Measurements from ENCODE around the gene ARPC2.
"Not testable (repeated sequence)": the region's sequence is repeated elsewhere in the genome, so short reads cannot be mapped to it uniquely, and the experiment has no call there.

The ARPC2 gene

GRCh38 chr2:218216674-218217359, at the start of gene ARPC2:
TSS of gene ARPC2 (plus strand) at chr2:218217189. CDS start at chr2:218217471, 282 bp downstream.
- peak; percentile 96 for DNase-seq (ENCODE audit: low read depth)

GRCh38 chr2:218168016-218168415, 49.0 kb upstream of the ARPC2 start:
- DNase-seq (ENCODE audit: low read depth), result peak; percentile 22

GRCh38 chr2:218168635-218169462, 48.1 kb upstream of the ARPC2 start:
- DNase-seq (ENCODE audit: low read depth), result peak; percentile 69

GRCh38 chr2:218169757-218170546, 47.0 kb upstream of the ARPC2 start:
- DNase-seq (ENCODE audit: low read depth), result peak; percentile 11

- not testable (repeated sequence) for DNase-seq (ENCODE audit: low read depth)
These were observed 45.2 kb upstream of the ARPC2 start for GRCh38 chr2:218171744-218172143.

- no peak for DNase-seq (ENCODE audit: low read depth)
These were observed 44.1 kb upstream of the ARPC2 start for GRCh38 chr2:218172845-218173244.

- no peak for DNase-seq (ENCODE audit: low read depth)
These were observed 37.2 kb upstream of the ARPC2 start for GRCh38 chr2:218179782-218180181.

GRCh38 chr2:218180467-218181114, 36.4 kb upstream of the ARPC2 start:
- DNase-seq (ENCODE audit: low read depth), result no peak

GRCh38 chr2:218184331-218184730, 32.7 kb upstream of the ARPC2 start:
- no peak for DNase-seq (ENCODE audit: low read depth)

- DNase-seq (ENCODE audit: low read depth), result peak; percentile 79
These were observed 30.6 kb upstream of the ARPC2 start for GRCh38 chr2:218186355-218186766.

GRCh38 chr2:218186876-218187275, 30.1 kb upstream of the ARPC2 start:
- DNase-seq (ENCODE audit: low read depth), result no peak

- DNase-seq (ENCODE audit: low read depth), result no peak
These were observed 29.5 kb upstream of the ARPC2 start for GRCh38 chr2:218187296-218188015.

- DNase-seq (ENCODE audit: low read depth), result no peak
These were observed 28.5 kb upstream of the ARPC2 start for GRCh38 chr2:218188528-218188927.

- no peak for DNase-seq (ENCODE audit: low read depth)
These were observed 24.0 kb upstream of the ARPC2 start for GRCh38 chr2:218192902-218193430.

GRCh38 chr2:218193701-218194100, 23.3 kb upstream of the ARPC2 start:
- DNase-seq (ENCODE audit: low read depth), result no peak

- DNase-seq (ENCODE audit: low read depth), result no peak
These were observed 22.1 kb upstream of the ARPC2 start for GRCh38 chr2:218194880-218195279.

GRCh38 chr2:218196974-218197373, 20.0 kb upstream of the ARPC2 start:
- DNase-seq (ENCODE audit: low read depth), result no peak

GRCh38 chr2:218202266-218202665, 14.7 kb upstream of the ARPC2 start:
- DNase-seq (ENCODE audit: low read depth), result peak; percentile 20

GRCh38 chr2:218209078-218209477, 7.9 kb upstream of the ARPC2 start:
- DNase-seq (ENCODE audit: low read depth), result no peak

- no peak for DNase-seq (ENCODE audit: low read depth)
These were observed 2.9 kb upstream of the ARPC2 start for GRCh38 chr2:218214116-218214515.

GRCh38 chr2:218216336-218216673, 684 bp upstream of the ARPC2 start:
- no peak for DNase-seq (ENCODE audit: low read depth)

Measured in ELR (cell line).